ENCODE measurements around the gene PGBD5. TPM values are rescaled to one million over a fixed set of nuclear protein-coding genes. Genes with fewer than 3 reads are reported as not detected.

PGBD5 gene
- total RNA-seq, 1 donor from 2014 or later: 8.7 TPM

GRCh38 chr1:230415405-230416132 lies 10.6 kb downstream of the PGBD5 start:
- Mint-ChIP-seq H3K36me3 (no peaks in the 10 kb centered on the region), H3K4me1 (ENCODE audit: unreplicated experiment) (no peaks in the 10 kb centered on the region), H3K27me3 (peaks cover 10% of the 10 kb centered on the region), H3K27ac (no peak overlapping the region), H3K9me3 (no peaks in the 10 kb centered on the region), H3K4me3 (no peak overlapping the region)
- peak; percentile 27 for DNase-seq (ENCODE audit: extremely low spot score, unreplicated experiment)
- TF ChIP-seq CTCF (conservative IDR thresholded peaks at IDR 0.05): no peak

GRCh38 chr1:230414694-230415093 lies 11.4 kb downstream of the PGBD5 start:
- no peaks in the 10 kb centered on the region for H3K36me3 Mint-ChIP-seq
- H3K27me3 Mint-ChIP-seq: peaks cover 7% of the 10 kb centered on the region
- no peak overlapping the region for H3K27ac Mint-ChIP-seq
- DNase-seq (ENCODE audit: extremely low spot score, unreplicated experiment): peak; percentile 20
- H3K4me3 Mint-ChIP-seq: no peak overlapping the region
- TF ChIP-seq CTCF (conservative IDR thresholded peaks at IDR 0.05): no peak
- H3K9me3 Mint-ChIP-seq: no peaks in the 10 kb centered on the region
- H3K4me1 Mint-ChIP-seq (ENCODE audit: unreplicated experiment): no peaks in the 10 kb centered on the region

GRCh38 chr1:230414102-230414501 lies 12.0 kb downstream of the PGBD5 start:
- Mint-ChIP-seq H3K4me1 (ENCODE audit: unreplicated experiment) (no peaks in the 10 kb centered on the region), H3K27me3 (peaks cover 7% of the 10 kb centered on the region), H3K36me3 (no peaks in the 10 kb centered on the region), H3K27ac (no peak overlapping the region), H3K9me3 (no peaks in the 10 kb centered on the region), H3K4me3 (no peak overlapping the region)
- no peak for DNase-seq (ENCODE audit: extremely low spot score, unreplicated experiment)
- no peak for TF ChIP-seq CTCF (conservative IDR thresholded peaks at IDR 0.05)

GRCh38 chr1:230413061-230413460 lies 13.1 kb downstream of the PGBD5 start:
- Mint-ChIP-seq H3K9me3 (no peaks in the 10 kb centered on the region), H3K4me1 (ENCODE audit: unreplicated experiment) (no peaks in the 10 kb centered on the region), H3K27ac (no peak overlapping the region), H3K27me3 (peaks cover 7% of the 10 kb centered on the region), H3K36me3 (no peaks in the 10 kb centered on the region), H3K4me3 (no peak overlapping the region)
- DNase-seq (ENCODE audit: extremely low spot score, unreplicated experiment): no peak
- no peak for TF ChIP-seq CTCF (conservative IDR thresholded peaks at IDR 0.05)

GRCh38 chr1:230408971-230409370 lies 17.2 kb downstream of the PGBD5 start:
- no peak for TF ChIP-seq CTCF (conservative IDR thresholded peaks at IDR 0.05)
- Mint-ChIP-seq H3K36me3 (no peaks in the 10 kb centered on the region), H3K4me1 (ENCODE audit: unreplicated experiment) (no peaks in the 10 kb centered on the region), H3K9me3 (peaks cover 6% of the 10 kb centered on the region), H3K27me3 (no peaks in the 10 kb centered on the region), H3K27ac (no peak overlapping the region), H3K4me3 (no peak overlapping the region)
- no peak for DNase-seq (ENCODE audit: extremely low spot score, unreplicated experiment)

Data from type B pancreatic cell (in vitro differentiated cells).